CD1c-positive myeloid dendritic cell (primary cell): ENCODE measurements around the gene DRC7.
A peak's percentile ranks its signal among the peaks of the same experiment; 100 is the strongest.
"Not testable (repeated sequence)": the region's sequence is repeated elsewhere in the genome, so short reads cannot be mapped to it uniquely, and the experiment has no call there.

ENCODE experiments used
- DNase-seq: peaks from one replicate; pipeline ENCODE4 v3.0.0-alpha.2; 2016; ENCODE audit errors: extremely low spot score

DRC7 gene

DNA sequence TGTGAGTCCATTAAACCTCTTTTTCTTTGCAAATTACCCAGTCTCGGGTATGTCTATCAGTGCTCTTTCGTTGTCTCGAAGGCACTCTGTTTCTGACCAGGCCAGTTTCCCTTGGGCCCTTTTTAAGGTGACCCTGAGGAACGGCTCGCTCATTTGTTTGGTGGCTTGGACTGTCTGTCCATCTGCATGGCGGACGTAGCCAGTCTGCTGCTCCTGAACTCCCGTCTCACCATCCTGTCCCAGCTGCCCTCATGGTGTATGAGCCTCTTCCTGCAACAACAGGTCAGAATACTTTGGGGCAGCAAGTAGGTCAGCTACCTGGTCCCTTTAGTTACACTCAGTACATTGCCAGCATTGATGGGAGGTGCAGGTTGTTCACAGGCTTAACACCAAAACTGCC lies 19.0 kb downstream of the DRC7 start:
- no peak for DNase-seq

- DNase-seq = no peak
These were observed 19.4 kb downstream of the DRC7 start for GRCh38 chr16:57714047-57714446.

DNA sequence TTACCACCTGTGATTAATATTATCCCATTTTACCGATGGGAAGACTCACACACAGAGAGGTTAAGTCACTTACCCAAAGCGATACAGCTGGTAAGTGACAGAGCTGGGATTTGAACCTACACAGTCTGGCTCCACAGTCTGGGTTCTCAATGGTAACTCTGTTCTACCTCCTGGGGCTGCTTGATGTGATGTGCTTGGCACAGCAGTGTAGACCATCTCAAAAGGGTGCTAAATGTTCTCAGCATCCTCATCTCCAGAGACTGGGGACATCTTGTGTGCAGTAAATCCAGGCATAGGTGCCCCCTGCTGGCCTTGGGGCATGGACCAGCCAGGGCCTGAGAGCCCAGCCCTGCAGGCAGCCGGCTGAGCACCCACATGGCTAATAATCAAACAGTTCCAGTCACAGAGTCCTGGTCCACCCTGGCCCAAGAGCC lies 25.6 kb downstream of the DRC7 start:
- DNase-seq = peak; percentile 65

DNA sequence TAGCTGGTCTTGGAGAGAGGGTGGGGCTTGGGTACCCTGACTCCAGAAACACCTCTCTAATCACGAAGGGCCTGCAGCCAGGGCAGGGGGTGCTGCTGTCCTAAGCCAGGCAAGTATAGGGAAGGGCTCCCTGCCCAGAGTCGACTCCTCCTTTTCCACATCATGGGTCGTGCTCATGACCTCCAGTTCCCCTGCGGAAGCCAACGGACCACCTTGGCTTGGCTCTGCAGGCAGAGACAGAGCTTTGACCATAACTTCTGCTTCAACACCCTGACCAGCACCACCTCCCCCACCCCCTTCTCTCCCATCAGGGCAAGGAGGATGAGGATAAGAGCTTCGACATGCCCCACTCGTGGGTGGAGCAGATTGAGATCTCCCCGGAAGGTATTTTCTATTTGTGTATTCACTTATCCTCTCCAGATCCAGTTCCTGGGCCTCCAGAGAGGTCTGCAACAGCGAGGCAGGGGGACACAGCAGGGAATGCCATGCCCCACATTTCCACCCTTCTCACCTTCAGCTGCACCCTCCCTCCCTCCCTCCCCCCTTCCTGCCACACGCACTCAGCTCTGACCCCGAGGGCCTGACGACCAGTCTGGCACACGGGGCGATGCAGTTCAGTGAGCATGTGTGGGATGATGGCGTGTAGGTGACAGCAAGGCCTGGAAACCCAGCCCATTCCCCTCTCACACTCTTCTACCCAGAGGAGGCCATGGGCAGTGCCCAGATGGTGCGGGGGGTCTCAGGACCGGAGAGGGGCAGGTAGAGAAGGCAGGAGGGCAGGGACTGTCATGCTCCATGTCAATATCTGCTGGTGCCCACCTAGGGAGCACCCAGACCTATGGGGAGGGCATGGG lies 27.0 kb downstream of the DRC7 start:
- DNase-seq = no peak

DNA sequence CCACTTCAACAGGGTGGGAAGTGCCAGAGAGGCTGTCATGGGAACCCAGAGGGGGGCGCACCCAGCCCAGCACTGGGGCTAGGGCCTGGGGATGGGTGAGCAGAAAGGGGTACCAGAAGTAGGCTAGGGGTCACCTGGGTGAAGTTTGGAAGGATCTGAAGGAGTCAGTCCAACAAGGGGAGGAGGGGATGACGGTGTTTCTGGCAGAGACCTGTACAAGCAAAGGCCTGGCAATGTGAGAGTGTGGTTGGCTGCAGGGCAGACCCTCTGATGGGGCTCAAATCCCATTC lies 27.5 kb downstream of the DRC7 start:
- DNase-seq = no peak

- DNase-seq = no peak
These were observed 28.0 kb downstream of the DRC7 start for GRCh38 chr16:57722651-57723050.

DNA sequence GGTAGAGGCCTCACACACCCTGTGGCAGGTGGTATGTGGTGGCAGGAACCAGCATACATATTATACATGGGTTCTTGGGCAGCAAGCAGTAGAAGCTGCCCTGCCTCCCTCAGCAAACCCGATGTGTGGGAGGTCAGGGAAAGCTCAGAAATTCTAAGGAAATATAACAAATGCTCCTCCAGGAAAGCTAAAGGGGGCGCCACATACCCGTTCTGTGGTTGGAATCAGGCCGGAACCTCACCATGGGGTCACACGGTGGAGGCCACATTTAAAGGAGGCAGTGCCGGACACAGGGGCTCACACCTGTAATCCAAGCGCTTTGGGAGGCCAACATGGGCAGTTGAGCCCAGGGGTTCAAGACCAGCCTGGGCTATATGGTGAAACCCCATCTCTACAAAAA lies 28.6 kb downstream of the DRC7 start:
- peak; percentile 24 for DNase-seq

DNA sequence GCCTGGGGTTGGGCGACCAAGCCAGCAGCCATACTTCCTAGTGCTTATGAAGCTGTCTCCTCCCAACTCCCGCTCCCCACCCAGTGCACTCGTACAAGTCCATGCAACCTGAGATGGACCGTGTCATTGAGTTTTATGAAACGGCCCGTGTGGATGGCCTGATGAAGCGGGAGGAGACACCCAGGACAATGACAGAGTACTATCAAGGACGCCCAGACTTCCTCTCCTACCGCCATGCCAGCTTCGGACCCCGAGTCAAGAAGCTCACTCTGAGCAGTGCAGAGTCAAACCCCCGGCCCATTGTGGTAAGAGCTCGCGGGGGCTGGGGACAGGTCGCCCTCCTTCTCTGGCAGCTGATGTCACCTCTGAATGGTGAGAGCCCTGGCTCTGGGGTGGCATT lies 29.9 kb downstream of the DRC7 start:
- no peak for DNase-seq

GRCh38 chr16:57725151-57725550 lies 30.5 kb downstream of the DRC7 start:
- DNase-seq = no peak

DNA sequence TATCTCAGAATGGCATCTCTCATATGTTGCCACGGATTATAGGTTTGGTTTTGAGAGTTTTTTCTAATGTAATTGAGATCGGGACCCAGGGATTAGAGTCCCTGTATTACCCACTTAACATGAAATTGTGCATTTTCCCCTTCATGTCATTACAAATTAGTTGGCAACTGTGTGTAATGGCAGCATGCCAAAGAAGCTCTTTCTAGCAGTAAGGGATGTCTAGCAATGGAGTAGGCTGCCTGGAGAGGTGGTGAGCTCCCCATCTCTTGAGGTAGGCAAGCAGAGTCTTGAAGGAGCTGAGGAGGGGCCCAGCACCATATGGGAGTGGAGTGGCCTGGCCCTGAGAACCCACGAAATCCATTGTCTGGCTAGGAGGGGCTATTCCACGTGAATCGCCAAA lies 30.9 kb downstream of the DRC7 start:
- no peak for DNase-seq

GRCh38 chr16:57725976-57726375 lies 31.4 kb downstream of the DRC7 start:
- DNase-seq = no peak

DNA sequence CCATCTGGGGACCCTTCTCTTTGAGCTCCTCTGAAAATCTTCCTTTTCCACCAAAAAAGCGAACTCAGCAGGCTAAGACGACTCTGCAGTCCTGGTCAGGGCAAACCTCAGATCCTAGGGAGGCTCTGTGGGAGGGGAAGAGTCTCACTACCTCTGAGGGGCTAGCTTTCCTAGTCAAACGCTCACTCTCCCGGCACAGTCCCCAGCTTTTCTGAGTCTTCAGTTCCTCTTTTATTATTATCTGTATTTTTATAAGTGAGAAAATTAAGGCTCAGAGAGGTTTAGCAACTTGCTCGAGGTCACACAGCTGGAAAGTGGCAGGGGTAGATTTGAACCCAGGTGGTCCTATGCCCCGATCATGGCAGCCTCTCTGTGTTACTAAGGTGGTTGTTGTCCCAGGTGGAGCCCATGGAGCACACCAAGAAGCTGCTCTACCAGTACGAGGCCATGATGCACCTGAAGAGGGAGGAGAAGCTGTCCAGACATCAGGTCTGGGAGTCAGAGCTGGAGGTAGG lies 31.9 kb downstream of the DRC7 start:
- no peak for DNase-seq

- no peak for DNase-seq
These were observed 33.0 kb downstream of the DRC7 start for GRCh38 chr16:57727610-57728009.

- peak; percentile 14 for DNase-seq
These were observed 34.0 kb downstream of the DRC7 start for GRCh38 chr16:57728336-57729181.

DNA sequence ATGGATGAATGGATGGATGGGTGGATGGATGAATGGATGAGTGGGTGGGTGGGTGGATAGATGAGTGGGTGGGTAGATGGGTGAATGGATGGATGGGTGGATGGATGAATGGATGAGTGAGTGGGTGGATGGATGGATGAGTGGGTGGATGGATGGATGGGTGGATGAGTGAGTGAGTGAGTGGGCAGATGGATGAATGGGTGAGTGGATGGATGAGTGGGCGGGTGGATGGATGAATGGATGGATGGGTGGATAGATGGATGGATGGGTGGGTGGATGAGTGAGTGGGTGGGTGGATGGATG lies 34.5 kb downstream of the DRC7 start:
- DNase-seq = no peak

GRCh38 chr16:57729852-57730251 lies 35.2 kb downstream of the DRC7 start:
- DNase-seq = not testable (repeated sequence)

DNA sequence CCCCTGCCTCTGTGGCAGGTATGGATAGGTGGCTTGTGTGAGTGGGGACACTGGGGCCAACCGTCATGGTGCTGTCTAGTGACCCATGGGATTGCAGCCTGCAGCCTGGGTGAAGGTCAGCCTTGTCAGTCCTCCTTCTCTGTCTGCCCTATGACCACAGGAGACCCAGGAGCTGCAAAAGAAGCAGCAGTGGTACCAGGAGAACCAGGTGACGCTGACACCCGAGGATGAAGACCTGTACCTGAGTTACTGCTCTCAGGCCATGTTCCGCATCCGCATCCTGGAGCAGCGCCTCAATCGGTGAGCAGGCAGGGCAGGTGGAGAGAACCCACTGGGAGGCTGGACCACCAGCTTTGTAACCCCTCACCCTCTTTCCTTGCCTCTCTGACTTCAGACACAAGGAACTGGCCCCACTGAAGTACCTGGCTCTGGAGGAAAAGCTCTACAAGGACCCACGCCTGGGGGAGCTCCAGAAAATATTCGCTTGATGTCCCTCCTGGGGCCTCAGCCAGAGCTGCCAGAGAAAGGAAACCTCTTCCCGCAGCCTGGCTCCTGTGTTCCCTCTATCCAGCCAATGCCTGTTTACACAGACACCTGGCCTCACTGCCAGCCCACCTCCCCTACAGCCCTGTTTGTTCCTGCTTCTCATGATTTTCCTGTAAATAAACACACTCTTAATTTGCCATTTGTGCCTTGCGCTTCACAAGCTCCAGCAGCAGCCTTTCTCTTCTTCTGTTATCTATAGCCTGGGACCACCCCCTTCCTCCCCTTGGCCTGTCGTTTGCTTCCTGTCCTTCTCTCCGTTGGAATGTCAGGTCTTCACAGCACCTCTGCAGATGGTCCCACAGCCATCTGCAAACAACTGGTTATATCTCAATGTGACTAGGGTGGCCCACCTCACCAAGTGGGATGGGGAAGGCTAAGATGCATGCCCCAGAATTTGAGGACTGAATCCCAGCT lies 36.4 kb downstream of the DRC7 start:
- DNase-seq = no peak

- peak; percentile 42 for DNase-seq
These were observed 37.4 kb downstream of the DRC7 start for GRCh38 chr16:57732037-57732436.

DNA sequence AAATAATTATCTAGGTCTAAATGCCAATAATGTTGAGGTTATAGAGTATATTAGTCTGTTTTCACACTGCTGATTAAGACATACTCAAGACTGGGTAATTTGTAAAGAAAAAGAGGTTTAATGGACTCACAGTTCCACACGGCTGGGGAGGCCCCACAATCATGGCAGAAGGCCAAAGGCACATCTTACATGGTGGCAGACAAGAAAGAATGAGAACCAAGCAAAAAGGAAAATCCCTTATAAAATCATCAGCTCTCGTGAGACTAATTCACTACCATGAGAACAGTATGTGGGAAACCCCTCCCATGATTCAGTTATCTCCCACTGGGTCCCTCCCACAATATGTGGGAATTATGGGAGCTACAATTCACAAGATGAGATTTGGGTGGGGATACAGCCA lies 38.1 kb downstream of the DRC7 start:
- no peak for DNase-seq

DNA sequence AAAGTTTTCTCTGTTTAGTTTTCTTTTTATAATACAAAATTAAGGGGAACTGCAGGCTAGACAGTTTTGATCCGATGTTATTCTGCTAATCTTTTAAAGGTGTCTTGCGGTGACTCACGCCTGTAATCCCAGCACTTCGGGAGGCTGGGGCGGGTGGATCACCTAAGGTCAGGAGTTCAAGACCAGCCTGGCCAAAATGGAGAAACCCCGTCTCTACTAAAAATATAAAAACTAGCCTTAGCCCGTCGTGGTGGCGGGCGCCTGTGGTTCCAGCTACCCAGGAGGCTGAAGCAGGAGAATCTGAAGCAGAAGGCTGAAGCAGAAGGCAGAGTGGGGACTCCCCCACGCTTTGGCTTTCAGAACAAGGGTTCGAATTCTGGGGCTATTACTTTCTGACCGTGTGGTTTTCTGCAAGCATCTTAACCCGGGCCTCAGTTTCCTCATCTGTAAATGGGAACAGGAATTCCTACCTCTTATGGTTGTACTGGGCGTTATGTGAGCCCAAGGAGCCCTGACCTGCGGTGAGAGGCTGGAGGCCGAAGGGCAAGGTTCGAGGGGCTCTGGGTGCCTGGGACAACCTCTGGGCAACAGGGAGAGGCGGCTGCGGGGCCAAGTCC lies 39.8 kb downstream of the DRC7 start:
- DNase-seq = no peak

DNA sequence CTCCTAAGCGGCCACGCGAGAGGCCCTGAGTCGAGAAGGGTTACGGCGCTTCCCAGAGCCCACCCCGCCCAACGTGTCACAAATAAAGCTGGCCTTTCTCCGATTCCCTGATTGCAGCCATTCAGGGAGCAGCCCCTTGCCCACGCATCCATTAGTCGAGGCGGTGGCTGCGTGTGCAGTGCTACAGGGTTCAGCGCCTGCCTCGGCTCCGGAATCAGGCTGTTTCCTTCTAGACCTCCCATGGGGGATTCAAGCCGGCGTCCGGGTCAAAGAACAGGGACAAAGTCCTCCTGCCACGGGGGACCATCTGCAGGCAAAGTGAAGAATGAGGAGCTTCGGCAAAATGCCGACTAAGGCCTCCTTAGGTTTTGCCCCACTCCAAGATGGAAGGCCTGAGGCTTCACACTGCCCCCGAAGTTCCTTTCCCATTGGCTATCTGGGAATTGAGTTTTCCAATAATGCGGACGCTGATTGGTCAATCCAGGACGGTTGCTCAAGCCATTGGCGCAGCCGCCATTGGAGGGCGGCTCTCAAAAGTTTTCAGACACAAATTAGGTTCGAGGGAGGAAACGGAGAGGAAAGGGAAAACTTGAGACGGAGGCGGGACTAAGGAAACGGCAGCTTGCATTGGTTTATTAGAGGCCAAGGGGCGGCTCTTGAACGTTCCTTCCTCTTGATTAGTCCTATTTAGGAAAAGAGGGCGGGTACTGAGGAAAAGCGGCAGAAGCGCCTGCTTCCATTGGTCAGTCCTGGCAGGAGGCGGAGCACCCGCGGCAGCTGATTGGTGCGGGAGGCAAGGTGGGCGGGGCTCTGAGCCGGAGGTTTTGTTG lies 40.5 kb downstream of the DRC7 start:
- peak; percentile 100 for DNase-seq
